K562 (cell line): ENCODE results near the gene VENTX. TPM values are rescaled to one million over a fixed set of nuclear protein-coding genes. Genes with fewer than 3 reads are reported as not detected.

Experiments used
- AFF4 ChIP-seq: sonication (generic); formaldehyde crosslinking; IDR thresholded peaks from 2 replicates; pipeline ENCODE4 v1.8.0; 2023; ENCODE audit warnings: mild to moderate bottlenecking, missing genetic modification reagents
- ATF7 ChIP-seq: fragments of 450-650 bp; IDR thresholded peaks from 2 replicates; pipeline ENCODE4 v1.7.1; 2014; ENCODE audit warnings: mild to moderate bottlenecking, moderate library complexity
- CEBPZ ChIP-seq: fragments of 150-350 bp; IDR thresholded peaks from 2 replicates; pipeline ENCODE4 v1.6.1; 2014; ENCODE audit warnings: low read depth, mild to moderate bottlenecking, low read length, borderline replicate concordance
- CHD4 ChIP-seq: fragments of 200-600 bp; sonication (generic); IDR thresholded peaks from 3 replicates; pipeline ENCODE4 v1.6.1; 2012; ENCODE audit warnings: low read depth, mild to moderate bottlenecking, mixed read lengths, low read length, inconsistent platforms; ENCODE audit not compliant: insufficient read depth, insufficient replicate concordance, poor library complexity, severe bottlenecking
- CXXC5 ChIP-seq: fragments of 250-450 bp; sonication (Bioruptor Pico); IDR thresholded peaks from 2 replicates; pipeline ENCODE4 v1.8.0; 2022; ENCODE audit warnings: inconsistent platforms, mild to moderate bottlenecking, moderate library complexity
- KLF10 ChIP-seq: fragments of 250-450 bp; sonication (Bioruptor Pico); IDR thresholded peaks from 2 replicates; pipeline ENCODE4 v1.6.1; 2021; ENCODE audit warnings: matching md5 sums
- MECOM ChIP-seq: fragments of 250-450 bp; sonication (Bioruptor Pico); IDR thresholded peaks from 2 replicates; pipeline ENCODE4 v1.8.0; 2022; ENCODE audit warnings: inconsistent platforms
- MTA1 ChIP-seq: fragments of 450-650 bp; IDR thresholded peaks from 2 replicates; pipeline ENCODE4 v1.6.1; 2017; ENCODE audit warnings: borderline replicate concordance
- POLR2A ChIP-seq: fragments of 450-650 bp; conservative IDR thresholded peaks from 2 replicates; pipeline ENCODE4 v1.6.1; 2016
- RBM39 ChIP-seq: fragments of 200-400 bp; formaldehyde crosslinking; optimal IDR thresholded peaks from 2 replicates; pipeline ENCODE3; 2018; ENCODE audit warnings: low read depth, low read length
- SRF ChIP-seq, 2 experiments: fragments of 250-450, 450-650 bp in 1 of 2; sonication (Bioruptor Pico) in 1 of 2; sonication (generic) in 1 of 2; formaldehyde crosslinking; IDR thresholded peaks; 2 replicates each; pipeline versions ENCODE4 v1.5.0 to v1.5.1; 2020 to 2022; ENCODE audit warnings: mild to moderate bottlenecking in 1 of 2, missing genetic modification reagents in 1 of 2
- SRSF7 ChIP-seq: fragments of 200-400 bp; formaldehyde crosslinking; optimal IDR thresholded peaks from 2 replicates; pipeline ENCODE3; 2017; ENCODE audit warnings: mild to moderate bottlenecking, low read depth, low read length
- TCF7L2 ChIP-seq: fragments of 150-350 bp; IDR thresholded peaks from 2 replicates; pipeline ENCODE4 v1.6.1; 2016; ENCODE audit warnings: low read depth, mild to moderate bottlenecking, low read length, moderate library complexity
- ZBTB8A ChIP-seq: fragments of 450-650 bp; IDR thresholded peaks from 2 replicates; pipeline ENCODE4 v1.6.1; 2018; ENCODE audit warnings: mild to moderate bottlenecking, moderate library complexity; ENCODE audit not compliant: partially characterized antibody
- ZFPM2 ChIP-seq: fragments of 250-450 bp; sonication (Bioruptor Pico); IDR thresholded peaks from 2 replicates; pipeline ENCODE4 v1.5.1; 2022; ENCODE audit warnings: mild to moderate bottlenecking
- ZNF224 ChIP-seq: sonication (generic); formaldehyde crosslinking; IDR thresholded peaks from 2 replicates; pipeline ENCODE4 v1.8.0; 2022; ENCODE audit warnings: mild to moderate bottlenecking, missing genetic modification reagents
- ZNF282 ChIP-seq: sonication (generic); formaldehyde crosslinking; IDR thresholded peaks from 2 replicates; pipeline ENCODE4 v1.8.1; 2023; ENCODE audit warnings: missing genetic modification reagents
- ZNF398 ChIP-seq: fragments of 250-450 bp; sonication (Bioruptor Pico); IDR thresholded peaks from 2 replicates; pipeline ENCODE4 v1.8.0; 2021; ENCODE audit warnings: moderate library complexity, mild to moderate bottlenecking, inconsistent platforms
- ZNF431 ChIP-seq: sonication (generic); formaldehyde crosslinking; IDR thresholded peaks from 2 replicates; pipeline ENCODE4 v1.8.0; 2022; ENCODE audit warnings: mild to moderate bottlenecking, missing genetic modification reagents
- ZNF586 ChIP-seq: fragments of 450-650 bp; formaldehyde crosslinking; conservative IDR thresholded peaks from 2 replicates; pipeline ENCODE4 v1.4.0; 2020; ENCODE audit warnings: mild to moderate bottlenecking, moderate library complexity
- polyA plus RNA-seq, 8 experiments: library from polyadenylated mRNA; depleted of rRNA in 4 of 8; stranded (reverse) in 5 of 8; unstranded in 3 of 8; fragments of >200 nt; fragmentation: Nextera tagmentation in 2 of 8; fragmentation: Illumina TruSeq in 1 of 8; extraction: Ambion mirVana in 2 of 8; extraction: Trizol in 1 of 8; gene quantifications; 2 replicates each; pipeline versions ENCODE4 v1.2.1 to v1.2.3, GENCODE V29; 2011 to 2014; ENCODE audit warnings: inconsistent platforms in 1 of 8, missing spikeins in 1 of 8
- total RNA-seq, 7 experiments: library from RNA; depleted of rRNA in 6 of 7; stranded (reverse); fragments of >200 nt in 6 of 7; fragmentation: Illumina TruSeq in 2 of 7; extraction: Trizol in 2 of 7; gene quantifications; 2 replicates each; pipeline versions ENCODE4 v1.2.1 to v1.2.3, GENCODE V29; 2011 to 2021; ENCODE audit warnings: low replicate concordance in 1 of 7

VENTX gene
- total and polyA plus RNA-seq, 9 of the 15 experiments (the other 6 are each of a cell fraction or from before 2014, with no cell fraction given): 0.07 to 0.70 (median 0.20) TPM; not detected in 1

GRCh38 chr10:133245439-133246235 lies 8.0 kb downstream of the VENTX start (continued):
- no peak for TF ChIP-seq CEBPZ
- peak; percentile 54; the same call in 1 of the 2 replicates for TF ChIP-seq POLR2A
- no peak for TF ChIP-seq SRSF7
- no peak for TF ChIP-seq MECOM (CRISPR knock-in tag)
- peak; percentile 65 for TF ChIP-seq CXXC5 (CRISPR knock-in tag)
- no peak for TF ChIP-seq MTA1
- TF ChIP-seq ZNF586 (CRISPR knock-in tag): no peak
- no peak for TF ChIP-seq RBM39
- no peak for TF ChIP-seq ZFPM2 (CRISPR knock-in tag)
- TF ChIP-seq ZNF431: no peak
- TF ChIP-seq ATF7: peak; percentile 57; the same call in 1 of the 2 replicates
- no peak for TF ChIP-seq ZNF398
- no peak for TF ChIP-seq AFF4 (CRISPR knock-in tag)
- no peak for TF ChIP-seq ZNF282 (CRISPR knock-in tag)
- TF ChIP-seq ZBTB8A: no peak
- TF ChIP-seq SRF (CRISPR knock-in tag; IDR thresholded peaks at IDR 0.05): peak in 1 of 2 experiments; percentile 26; a peak in 1 of 4 replicates
- no peak for TF ChIP-seq ZNF224 (CRISPR knock-in tag)
- peak; percentile 56 for TF ChIP-seq CHD4
- no peak for TF ChIP-seq KLF10 (CRISPR knock-in tag)
- TF ChIP-seq TCF7L2: no peak
